ENCODE measurements around the gene BRD8. TPM values are rescaled to one million over a fixed set of nuclear protein-coding genes. Genes with fewer than 3 reads are reported as not detected.

Gene BRD8
- total and polyA plus RNA-seq, 8 donors, result 18.1 to 69.7 (median 29.6) TPM

- DNase-seq (no peak), FAIRE-seq (no peak), ATAC-seq (no peak)
- no peaks in the 10 kb centered on the region for H3K9me3 ChIP-seq
- no peak overlapping the region for H3K4me3 ChIP-seq
- intact Hi-C loops (cut with DNase I), result no loop called here
- 89 to 94% methylated on average over 6 of the region's 6 CpGs for WGBS, 2 donors
- no peaks in the 10 kb centered on the region for H3K4me1 ChIP-seq
- no peak overlapping the region for H3K27ac ChIP-seq
- no peak for TF ChIP-seq CTCF (IDR thresholded peaks at IDR 0.05)
- H3K27me3 ChIP-seq, result no peaks in the 10 kb centered on the region
- no peaks in the 10 kb centered on the region for H3K36me3 ChIP-seq
Measured at GRCh38 chr5:138105709-138106108, 72.7 kb downstream of the BRD8 start.

- TF ChIP-seq CTCF (IDR thresholded peaks at IDR 0.05), result no peak
- FAIRE-seq, result no peak
- 13 to 18% methylated on average over 3 of the region's 3 CpGs for WGBS, 2 donors
Measured at GRCh38 chr5:138103319-138103637, 75.2 kb downstream of the BRD8 start.

GRCh38 chr5:138102454-138103318, 75.7 kb downstream of the BRD8 start:
- Histone ChIP-seq H3K36me3 (no peaks in the 10 kb centered on the region), H3K27ac (no peak overlapping the region), H3K9me3 (no peaks in the 10 kb centered on the region), H3K4me1 (no peaks in the 10 kb centered on the region), H3K4me3 (no peak overlapping the region), H3K27me3 (no peaks in the 10 kb centered on the region)
- no peak for DNase-seq
- FAIRE-seq, result no peak
- no peak for ATAC-seq
- TF ChIP-seq CTCF (IDR thresholded peaks at IDR 0.05), result no peak
- 68 to 69% methylated on average over 7 of the region's 7 CpGs for WGBS, 2 donors
- intact Hi-C loops (cut with DNase I), result no loop called here

More at GRCh38 chr5:138103319-138103637, 75.2 kb downstream of the BRD8 start:
- Histone ChIP-seq H3K9me3 (no peaks in the 10 kb centered on the region), H3K36me3 (no peaks in the 10 kb centered on the region), H3K4me1 (no peaks in the 10 kb centered on the region), H3K27ac (no peak overlapping the region), H3K4me3 (no peak overlapping the region), H3K27me3 (no peaks in the 10 kb centered on the region)
- DNase-seq (no peak), ATAC-seq (no peak)
- intact Hi-C loops (cut with DNase I), result no loop called here

- FAIRE-seq (no peak), DNase-seq (no peak), ATAC-seq (no peak)
- Histone ChIP-seq H3K4me1 (no peaks in the 10 kb centered on the region), H3K27ac (no peak overlapping the region), H3K27me3 (no peaks in the 10 kb centered on the region), H3K36me3 (no peaks in the 10 kb centered on the region), H3K9me3 (no peaks in the 10 kb centered on the region), H3K4me3 (no peak overlapping the region)
- no peak for TF ChIP-seq CTCF (IDR thresholded peaks at IDR 0.05)
- 77 to 82% methylated on average over 11 of the region's 11 CpGs for WGBS, 2 donors
- intact Hi-C loops (cut with DNase I), result no loop called here
Measured at GRCh38 chr5:138096997-138097828, 81.2 kb downstream of the BRD8 start.

All from pancreas (tissue), 10 donors.